ENCODE results near the gene MYO18B. TPM values are rescaled to one million over a fixed set of nuclear protein-coding genes. Genes with fewer than 3 reads are reported as not detected.

MYO18B gene
- total and polyA plus RNA-seq, 2 of the 4 experiments (the other 2 are of a cell fraction), result under 0.01 TPM; not detected in 1

DNA sequence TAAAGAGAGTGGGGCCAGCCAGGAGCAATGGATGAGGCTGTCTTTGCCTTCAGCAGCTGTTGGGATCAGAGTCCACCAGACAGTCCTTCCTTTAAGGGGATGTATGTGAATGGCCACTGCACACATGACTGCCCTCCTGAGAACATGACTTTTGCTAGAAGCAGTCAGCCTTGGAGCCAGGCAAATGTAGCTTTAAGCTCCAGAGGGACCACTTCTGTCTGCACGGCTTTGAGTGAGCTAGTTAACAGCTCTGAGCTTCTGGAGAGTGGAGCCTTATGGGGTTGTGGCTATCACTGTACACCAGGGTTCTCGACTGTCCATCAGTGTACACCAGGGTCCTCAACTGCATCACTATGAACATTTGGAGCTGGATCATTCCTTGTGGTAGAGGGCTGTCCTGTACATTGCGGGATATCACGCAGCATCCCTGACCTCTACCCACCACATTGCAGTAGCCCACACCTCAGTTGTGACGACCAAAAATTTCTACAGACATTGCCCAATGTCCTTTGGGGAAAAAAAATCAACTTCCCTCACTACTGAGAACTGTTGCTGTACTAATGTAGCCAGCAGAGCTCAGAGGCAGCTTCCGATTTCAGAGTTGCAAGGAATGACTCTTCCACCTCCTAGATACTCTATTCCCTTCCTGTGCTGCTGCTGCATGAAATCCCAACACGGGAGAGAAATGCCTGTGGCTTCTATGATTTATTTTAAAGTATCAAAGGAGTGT is 169.4 kb downstream of the MYO18B start:
- H3K27ac ChIP-seq (ENCODE audit: insufficient read depth, low read length), result no peak overlapping the region
- DNase-seq (no peak), ATAC-seq (ENCODE audit: low read depth) (no peak)
- H2AK5ac ChIP-seq (ENCODE audit: low read depth, low read length), result no peak overlapping the region
- H4K91ac ChIP-seq (ENCODE audit: insufficient read depth, low read depth, low read length), result no peak overlapping the region
- H3K9ac ChIP-seq (ENCODE audit: low read depth, low read length), result no peak overlapping the region
- no peak overlapping the region for H3K4me2 ChIP-seq (ENCODE audit: low read depth, low read length)
- H3K4ac ChIP-seq (ENCODE audit: low read depth, low read length), result no peak overlapping the region
- no peak overlapping the region for H2BK15ac ChIP-seq (ENCODE audit: low read depth, low read length)
- ChIA-PET POLR2A (ENCODE audit: unreplicated experiment) (no interaction called here), CTCF (no interaction called here)
- no peaks in the 10 kb centered on the region for H3K27me3 ChIP-seq (ENCODE audit: control insufficient read depth, insufficient read depth, low read length)
- no peak overlapping the region for H3K23ac ChIP-seq (ENCODE audit: low read depth, low read length)
- no peak overlapping the region for H3K18ac ChIP-seq (ENCODE audit: low read depth, low read length)
- H2BK5ac ChIP-seq (ENCODE audit: low read depth, low read length, poor library complexity, severe bottlenecking), result no peak overlapping the region
- in situ Hi-C loops (cut with MboI; ENCODE audit: low sequenced_read_pairs), result no loop called here
- no CpG with 5 or more reads among the region's 7 CpGs for WGBS, 2 experiments (ENCODE audit: extremely low coverage in 2 of 2, insufficient read length in 1 of 2)
- no TSS peak for BruUV-seq (replicated peaks)
- H3K14ac ChIP-seq (replicated peaks; ENCODE audit: low read depth, low read length), result no peak overlapping the region
- intact Hi-C loops (cut with micrococcal nuclease), result no loop called here
- no peaks in the 10 kb centered on the region for H3K9me1 ChIP-seq (ENCODE audit: insufficient read depth, low read length)
- no peaks in the 10 kb centered on the region for H3K79me1 ChIP-seq (ENCODE audit: low read depth in 1 of 2, low read length in 2 of 2)
- no peak overlapping the region for H3K56ac ChIP-seq (ENCODE audit: extremely low read depth, insufficient read depth, low read length)
- no peak overlapping the region for H4K8ac ChIP-seq (ENCODE audit: low read depth in 2 of 2, low read length in 2 of 2)
- H4K5ac ChIP-seq (ENCODE audit: low read depth, low read length), result no peak overlapping the region
- H2AK9ac ChIP-seq (replicated peaks; ENCODE audit: low read depth, low read length, poor library complexity), result no peak overlapping the region
- no peak overlapping the region for H2BK120ac ChIP-seq (ENCODE audit: low read depth, low read length)
- H3K36me3 ChIP-seq (ENCODE audit: control insufficient read depth, insufficient read depth, low read length), result no peaks in the 10 kb centered on the region
- dilution Hi-C loops (cut with HindIII; ENCODE audit: low sequenced_read_pairs, unreplicated experiment), result no loop called here
- H2AFZ ChIP-seq (replicated peaks; ENCODE audit: low read length, poor library complexity), result no peak overlapping the region
- H4K20me1 ChIP-seq (ENCODE audit: insufficient read depth, low read length), result no peaks in the 10 kb centered on the region
- TF ChIP-seq, protein P1, sequence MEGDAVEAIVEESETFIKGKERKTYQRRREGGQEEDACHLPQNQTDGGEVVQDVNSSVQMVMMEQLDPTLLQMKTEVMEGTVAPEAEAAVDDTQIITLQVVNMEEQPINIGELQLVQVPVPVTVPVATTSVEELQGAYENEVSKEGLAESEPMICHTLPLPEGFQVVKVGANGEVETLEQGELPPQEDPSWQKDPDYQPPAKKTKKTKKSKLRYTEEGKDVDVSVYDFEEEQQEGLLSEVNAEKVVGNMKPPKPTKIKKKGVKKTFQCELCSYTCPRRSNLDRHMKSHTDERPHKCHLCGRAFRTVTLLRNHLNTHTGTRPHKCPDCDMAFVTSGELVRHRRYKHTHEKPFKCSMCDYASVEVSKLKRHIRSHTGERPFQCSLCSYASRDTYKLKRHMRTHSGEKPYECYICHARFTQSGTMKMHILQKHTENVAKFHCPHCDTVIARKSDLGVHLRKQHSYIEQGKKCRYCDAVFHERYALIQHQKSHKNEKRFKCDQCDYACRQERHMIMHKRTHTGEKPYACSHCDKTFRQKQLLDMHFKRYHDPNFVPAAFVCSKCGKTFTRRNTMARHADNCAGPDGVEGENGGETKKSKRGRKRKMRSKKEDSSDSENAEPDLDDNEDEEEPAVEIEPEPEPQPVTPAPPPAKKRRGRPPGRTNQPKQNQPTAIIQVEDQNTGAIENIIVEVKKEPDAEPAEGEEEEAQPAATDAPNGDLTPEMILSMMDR (conservative IDR thresholded peaks at IDR 0.05; ENCODE audit: low read depth, low read length), result no peak
- TF ChIP-seq NFE2L2 (IDR thresholded peaks at IDR 0.05; ENCODE audit: low read depth, low read length), result no peak
- TF ChIP-seq CHD1 (IDR thresholded peaks at IDR 0.05; ENCODE audit: low read depth, low read length), result no peak
- TF ChIP-seq MXI1 (IDR thresholded peaks at IDR 0.05; ENCODE audit: borderline replicate concordance, low read depth, low read length), result no peak
- TF ChIP-seq FOS (IDR thresholded peaks at IDR 0.05; ENCODE audit: low read depth, low read length), result no peak
- TF ChIP-seq RCOR1 (IDR thresholded peaks at IDR 0.05; ENCODE audit: insufficient replicate concordance, low read length), result no peak
- no peak for TF ChIP-seq RAD21 (IDR thresholded peaks at IDR 0.05; ENCODE audit: low read length)
- no peak for TF ChIP-seq RFX5 (IDR thresholded peaks at IDR 0.05; ENCODE audit: low read depth, low read length)
- TF ChIP-seq, protein P2, sequence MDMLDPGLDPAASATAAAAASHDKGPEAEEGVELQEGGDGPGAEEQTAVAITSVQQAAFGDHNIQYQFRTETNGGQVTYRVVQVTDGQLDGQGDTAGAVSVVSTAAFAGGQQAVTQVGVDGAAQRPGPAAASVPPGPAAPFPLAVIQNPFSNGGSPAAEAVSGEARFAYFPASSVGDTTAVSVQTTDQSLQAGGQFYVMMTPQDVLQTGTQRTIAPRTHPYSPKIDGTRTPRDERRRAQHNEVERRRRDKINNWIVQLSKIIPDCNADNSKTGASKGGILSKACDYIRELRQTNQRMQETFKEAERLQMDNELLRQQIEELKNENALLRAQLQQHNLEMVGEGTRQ (IDR thresholded peaks at IDR 0.05; ENCODE audit: low read depth, low read length), result no peak
- TF ChIP-seq, protein P3, sequence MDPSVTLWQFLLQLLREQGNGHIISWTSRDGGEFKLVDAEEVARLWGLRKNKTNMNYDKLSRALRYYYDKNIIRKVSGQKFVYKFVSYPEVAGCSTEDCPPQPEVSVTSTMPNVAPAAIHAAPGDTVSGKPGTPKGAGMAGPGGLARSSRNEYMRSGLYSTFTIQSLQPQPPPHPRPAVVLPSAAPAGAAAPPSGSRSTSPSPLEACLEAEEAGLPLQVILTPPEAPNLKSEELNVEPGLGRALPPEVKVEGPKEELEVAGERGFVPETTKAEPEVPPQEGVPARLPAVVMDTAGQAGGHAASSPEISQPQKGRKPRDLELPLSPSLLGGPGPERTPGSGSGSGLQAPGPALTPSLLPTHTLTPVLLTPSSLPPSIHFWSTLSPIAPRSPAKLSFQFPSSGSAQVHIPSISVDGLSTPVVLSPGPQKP (IDR thresholded peaks at IDR 0.05; ENCODE audit: borderline replicate concordance, low read depth, low read length), result no peak
- TF ChIP-seq CEBPB (IDR thresholded peaks at IDR 0.05; ENCODE audit: low read depth, low read length), result no peak
- no peak for TF ChIP-seq SMC3 (IDR thresholded peaks at IDR 0.05; ENCODE audit: low read depth, low read length)
- TF ChIP-seq POLR2A (IDR thresholded peaks at IDR 0.05; ENCODE audit: low read depth, low read length), result no peak
- no peak for TF ChIP-seq MAZ (IDR thresholded peaks at IDR 0.05; ENCODE audit: borderline replicate concordance, low read depth, low read length)
- TF ChIP-seq BHLHE40 (IDR thresholded peaks at IDR 0.05; ENCODE audit: low read depth, low read length), result no peak
- H3K4me3 ChIP-seq (ENCODE audit: insufficient read depth, low read depth, low read length), result no peak overlapping the region
- no peaks in the 10 kb centered on the region for H3K4me1 ChIP-seq (ENCODE audit: control insufficient read depth, insufficient read depth, low read length)
- peaks cover 4% of the 10 kb centered on the region; the same call in 1 of the 2 replicates for H3K9me3 ChIP-seq (ENCODE audit: control insufficient read depth, insufficient read depth, low read length)
- no peak overlapping the region for H2BK20ac ChIP-seq (ENCODE audit: low read depth, low read length)
